ENCODE measurements around the gene PALMD.

- TF ChIP-seq CTCF (IDR thresholded peaks at IDR 0.05) = no peak
- TF ChIP-seq EZH2 (IDR thresholded peaks at IDR 0.05) = no peak
Measured at GRCh38 chr1:99623554-99623953, 22.4 kb upstream of the PALMD start.

All from neural progenitor cell (in vitro differentiated cells).